ENCODE results near the gene ADGRG2. TPM values are rescaled to one million over a fixed set of nuclear protein-coding genes. Genes with fewer than 3 reads are reported as not detected.
"Not testable (repeated sequence)": the region's sequence is repeated elsewhere in the genome, so short reads cannot be mapped to it uniquely, and the experiment has no call there.

ADGRG2 gene
- total RNA-seq, 1 experiment from 2014 or later, result 0.22 TPM

- Histone ChIP-seq H3K27me3 (no peaks in the 10 kb centered on the region), H3K9me3 (replicated peaks) (no peaks in the 10 kb centered on the region), H3K4me1 (0 out of 2 replicates have a peak, but pooled peaks cover 3% of the 10 kb centered on the region), H3K27ac (no peak overlapping the region), H3K4me3 (no peak overlapping the region), H3K36me3 (no peaks in the 10 kb centered on the region)
- no peak for DNase-seq
These were observed 123.6 kb downstream of the ADGRG2 start for GRCh38 chrX:18998653-18999052.

DNA sequence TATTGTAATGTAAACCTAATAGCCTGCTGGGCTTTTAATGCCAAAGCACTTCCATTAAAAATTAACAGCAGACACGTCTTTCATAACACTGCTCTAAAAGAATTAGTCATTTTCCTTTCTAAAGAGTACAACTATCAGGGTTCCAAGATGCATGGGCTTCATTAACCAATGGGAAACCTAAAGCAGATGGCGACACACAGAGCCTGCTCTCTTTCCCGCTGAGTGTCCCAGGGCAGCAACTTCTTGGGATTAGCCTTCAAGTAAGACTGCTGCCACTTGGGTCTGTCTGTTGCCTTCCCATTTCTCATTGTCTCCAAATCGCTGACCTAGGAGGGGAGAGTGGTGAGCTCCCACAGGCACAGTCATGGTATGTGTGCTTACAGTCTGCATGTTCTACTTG is 124.4 kb downstream of the ADGRG2 start:
- Histone ChIP-seq H3K27ac (no peak overlapping the region), H3K36me3 (no peaks in the 10 kb centered on the region), H3K27me3 (no peaks in the 10 kb centered on the region), H3K4me1 (peaks cover 6% of the 10 kb centered on the region), H3K4me3 (no peak overlapping the region), H3K9me3 (replicated peaks) (no peaks in the 10 kb centered on the region)
- DNase-seq, result no peak

DNA sequence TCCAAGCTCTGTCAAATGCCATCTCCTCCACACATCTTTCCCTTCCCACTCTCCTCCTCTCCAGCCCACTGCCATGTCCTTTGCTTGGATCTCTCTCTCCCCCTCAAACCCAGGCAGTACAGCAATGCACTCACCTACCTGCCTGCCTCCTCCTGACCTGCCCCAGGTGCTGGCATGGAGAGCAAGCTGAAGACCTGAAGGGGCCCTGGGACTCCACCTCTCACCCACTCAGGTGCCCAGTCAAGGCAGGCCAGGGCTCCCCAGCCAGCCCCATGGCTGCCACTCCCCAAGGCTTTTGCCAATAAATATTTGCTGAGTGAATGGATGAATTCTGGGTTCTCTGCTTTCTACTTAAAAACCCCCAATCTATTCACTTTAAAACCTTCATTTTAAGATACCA is 125.7 kb downstream of the ADGRG2 start:
- DNase-seq, result no peak
- H3K36me3 ChIP-seq, result no peaks in the 10 kb centered on the region
- H3K4me3 ChIP-seq, result no peak overlapping the region
- no peak overlapping the region for H3K27ac ChIP-seq
- H3K4me1 ChIP-seq, result peaks cover 18% of the 10 kb centered on the region
- H3K27me3 ChIP-seq, result no peaks in the 10 kb centered on the region
- H3K9me3 ChIP-seq (replicated peaks), result no peaks in the 10 kb centered on the region

- H3K9me3 ChIP-seq (replicated peaks), result no peaks in the 10 kb centered on the region
- H3K36me3 ChIP-seq, result no peaks in the 10 kb centered on the region
- no peak overlapping the region for H3K4me3 ChIP-seq
- H3K27ac ChIP-seq, result no peak overlapping the region
- DNase-seq, result no peak
- no peaks in the 10 kb centered on the region for H3K27me3 ChIP-seq
- peaks cover 18% of the 10 kb centered on the region for H3K4me1 ChIP-seq
These were observed 127.0 kb downstream of the ADGRG2 start for GRCh38 chrX:18995221-18995620.

- Histone ChIP-seq H3K9me3 (replicated peaks) (no peaks in the 10 kb centered on the region), H3K27me3 (no peaks in the 10 kb centered on the region), H3K27ac (no peak overlapping the region), H3K4me1 (peaks cover 18% of the 10 kb centered on the region), H3K4me3 (no peak overlapping the region), H3K36me3 (no peaks in the 10 kb centered on the region)
- no peak for DNase-seq
These were observed 127.6 kb downstream of the ADGRG2 start for GRCh38 chrX:18994713-18995112.

DNA sequence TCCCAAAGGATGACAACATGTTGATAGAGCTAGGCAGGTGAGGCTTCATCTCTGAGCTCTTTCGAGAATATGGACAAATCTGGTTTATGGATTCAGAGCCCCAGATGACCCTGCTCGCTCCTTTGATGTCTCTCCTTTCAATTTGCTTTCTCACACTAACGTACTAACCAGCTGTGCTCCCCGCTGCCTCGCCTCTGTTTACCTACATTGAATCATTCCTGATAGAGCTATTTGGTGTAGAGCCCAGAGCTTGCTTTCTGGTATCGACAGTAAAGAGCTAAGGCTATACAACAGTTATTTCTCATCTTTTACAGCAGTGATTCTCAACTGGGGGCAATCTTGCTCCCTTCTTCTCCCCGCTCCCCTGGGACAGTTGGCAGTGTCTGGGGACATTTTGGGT is 129.4 kb downstream of the ADGRG2 start:
- peak; percentile 46 to 82 for DNase-seq
- no peaks in the 10 kb centered on the region for H3K36me3 ChIP-seq

GRCh38 chrX:18985186-18985435 is 137.2 kb downstream of the ADGRG2 start:
- H3K27ac ChIP-seq, result peak overlapping the region; percentile 96

More for the DNA sequence above, 129.4 kb downstream of the ADGRG2 start:
- Histone ChIP-seq H3K9me3 (replicated peaks) (no peaks in the 10 kb centered on the region), H3K4me3 (no peak overlapping the region), H3K27me3 (no peaks in the 10 kb centered on the region), H3K4me1 (peaks cover 18% of the 10 kb centered on the region), H3K27ac (peak overlapping the region; percentile 71)

GRCh38 chrX:18984381-18985185 is 137.7 kb downstream of the ADGRG2 start:
- Histone ChIP-seq H3K4me1 (0 out of 2 replicates have a peak, but pooled peaks cover 2% of the 10 kb centered on the region), H3K27ac (peak overlapping the region; percentile 96), H3K9me3 (replicated peaks) (no peaks in the 10 kb centered on the region), H3K4me3 (peak overlapping the region; percentile 90), H3K36me3 (no peaks in the 10 kb centered on the region), H3K27me3 (no peaks in the 10 kb centered on the region)
- DNase-seq, result peak; percentile 88 to 90

More at GRCh38 chrX:18985186-18985435, 137.2 kb downstream of the ADGRG2 start:
- peak overlapping the region; percentile 90 for H3K4me3 ChIP-seq
- DNase-seq, result no peak
- H3K9me3 ChIP-seq (replicated peaks), result no peaks in the 10 kb centered on the region
- H3K4me1 ChIP-seq, result 0 out of 2 replicates have a peak, but pooled peaks cover 2% of the 10 kb centered on the region
- H3K36me3 ChIP-seq, result no peaks in the 10 kb centered on the region
- H3K27me3 ChIP-seq, result no peaks in the 10 kb centered on the region

GRCh38 chrX:18983666-18984380 is 138.4 kb downstream of the ADGRG2 start, which contains the start of gene PHKA2:
PHKA2 (minus strand) TSS chrX:18984114; CDS start chrX:18983932, 182 bp downstream.
- Histone ChIP-seq H3K4me3 (peak within 1 kb of the TSS; percentile 90), H3K36me3 (no peaks in the 10 kb centered on the region), H3K27me3 (no peaks in the 10 kb centered on the region), H3K27ac (peak within 1 kb of the TSS; percentile 96), H3K9me3 (replicated peaks) (no peaks in the 10 kb centered on the region), H3K4me1 (0 out of 2 replicates have a peak, but pooled peaks cover 2% of the 10 kb centered on the region)
- peak in 1 of 2 experiments; percentile 37 for DNase-seq

GRCh38 chrX:18981124-18981807 is 141.0 kb downstream of the ADGRG2 start:
- Histone ChIP-seq H3K9me3 (replicated peaks) (no peaks in the 10 kb centered on the region), H3K4me1 (0 out of 2 replicates have a peak, but pooled peaks cover 2% of the 10 kb centered on the region), H3K36me3 (no peaks in the 10 kb centered on the region), H3K4me3 (no peak overlapping the region), H3K27ac (no peak overlapping the region), H3K27me3 (no peaks in the 10 kb centered on the region)
- DNase-seq, result no peak

DNA sequence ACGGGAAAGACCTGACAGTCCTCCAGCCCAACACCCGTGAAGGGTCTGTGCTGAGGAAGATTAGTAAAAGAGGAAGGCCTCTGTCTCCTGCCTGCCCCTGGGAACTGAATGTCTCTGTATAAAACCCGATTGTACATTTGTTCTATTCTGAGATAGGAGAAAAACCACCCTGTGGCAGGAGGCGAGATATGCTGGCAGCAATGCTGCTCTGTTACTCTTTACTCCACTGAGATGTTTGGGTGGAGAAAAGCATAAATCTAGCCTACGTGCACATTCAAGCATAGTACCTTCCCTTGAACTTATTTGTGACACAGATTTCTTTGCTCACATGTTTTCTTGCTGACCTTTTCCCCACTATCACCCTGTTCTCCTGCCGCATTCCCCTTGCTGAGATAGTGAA is 142.0 kb downstream of the ADGRG2 start:
- H3K36me3 ChIP-seq; H3K9me3 ChIP-seq (replicated peaks); H3K27me3 ChIP-seq; H3K27ac ChIP-seq; DNase-seq; H3K4me3 ChIP-seq; H3K4me1 ChIP-seq: not testable (repeated sequence)

DNA sequence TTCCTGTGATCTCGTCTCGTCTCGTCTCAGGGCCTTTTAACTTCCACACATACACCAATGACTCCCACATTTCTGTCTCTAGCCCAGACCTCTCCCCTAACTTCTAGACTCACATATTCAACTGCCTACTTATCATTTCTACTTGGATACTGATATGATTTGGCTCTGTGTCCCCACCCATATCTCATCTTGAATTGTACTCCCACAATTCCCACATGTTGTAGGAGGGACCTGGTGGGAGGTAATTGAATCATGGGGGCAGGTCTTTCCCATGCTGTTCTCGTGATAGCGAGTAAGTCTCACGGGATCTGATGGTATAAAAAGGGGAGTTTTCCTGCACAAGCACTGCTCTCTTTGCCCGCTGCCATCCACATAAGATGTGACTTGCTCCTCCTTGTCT is 147.3 kb downstream of the ADGRG2 start:
- no peak overlapping the region for H3K27ac ChIP-seq
- H3K4me1 ChIP-seq, result peaks cover 11% of the 10 kb centered on the region
- 0 out of 2 replicates have a peak, but pooled peaks cover 2% of the 10 kb centered on the region for H3K9me3 ChIP-seq (replicated peaks)

GRCh38 chrX:18973527-18974192 is 148.6 kb downstream of the ADGRG2 start:
- peak; percentile 83 to 91 for DNase-seq
- no peak overlapping the region for H3K27ac ChIP-seq
- H3K4me3 ChIP-seq, result no peak overlapping the region
- H3K9me3 ChIP-seq (replicated peaks), result 0 out of 2 replicates have a peak, but pooled peaks cover 2% of the 10 kb centered on the region
- peaks cover 11% of the 10 kb centered on the region for H3K4me1 ChIP-seq
- H3K36me3 ChIP-seq, result no peaks in the 10 kb centered on the region
- no peaks in the 10 kb centered on the region for H3K27me3 ChIP-seq

More for the DNA sequence above, 147.3 kb downstream of the ADGRG2 start:
- Histone ChIP-seq H3K36me3 (no peaks in the 10 kb centered on the region), H3K27me3 (no peaks in the 10 kb centered on the region), H3K4me3 (no peak overlapping the region)
- no peak for DNase-seq

GRCh38 chrX:18971506-18971905 is 150.8 kb downstream of the ADGRG2 start:
- Histone ChIP-seq H3K9me3 (replicated peaks) (0 out of 2 replicates have a peak, but pooled peaks cover 2% of the 10 kb centered on the region), H3K4me1 (peaks cover 11% of the 10 kb centered on the region), H3K27ac (no peak overlapping the region), H3K27me3 (no peaks in the 10 kb centered on the region), H3K4me3 (no peak overlapping the region), H3K36me3 (no peaks in the 10 kb centered on the region)
- no peak for DNase-seq

Data from SJCRH30 (cell line).